Activated CD4-positive, alpha-beta T cell treated with anti-CD3 and anti-CD28 coated beads, Interleukin-2, amount 10 ng/mL, durations not matched to agents 7 days and 5 days (primary cell): ENCODE results near the gene RSRP1. TPM values are rescaled to one million over a fixed set of nuclear protein-coding genes. Genes with fewer than 3 reads are reported as not detected.

ENCODE experiments used
- CTCF ChIA-PET: fragments of 350-600 bp; sonication (Branson Sonifier 250); formaldehyde crosslinking; loops from one replicate; lab custom pipeline; 2021; ENCODE audit warnings: antibody characterized with exemption; lab: Charles Lee
- POLR2A ChIA-PET: fragments of 350-600 bp; sonication (Branson Sonifier 250); formaldehyde crosslinking; loops from one replicate; lab custom pipeline; 2021; ENCODE audit warnings: antibody characterized with exemption; lab: Charles Lee
- DNase-seq: peaks from one replicate; pipeline ENCODE4 v3.0.0-alpha.2; 2020
- H3K27ac Mint-ChIP-seq: one replicate; pipeline ENCODE4 v1.8.0; 2021; ENCODE audit warnings: mild to moderate bottlenecking, moderate library complexity, mixed read lengths
- H3K27me3 Mint-ChIP-seq: one replicate; pipeline ENCODE4 v1.8.0; 2021; ENCODE audit warnings: mixed read lengths
- H3K36me3 Mint-ChIP-seq: one replicate; pipeline ENCODE4 v1.8.0; 2021; ENCODE audit warnings: low read depth, mixed read lengths
- H3K4me1 Mint-ChIP-seq: one replicate; pipeline ENCODE4 v1.8.0; 2021; ENCODE audit warnings: mixed read lengths
- H3K4me3 Mint-ChIP-seq: one replicate; pipeline ENCODE4 v1.8.0; 2021; ENCODE audit warnings: mild to moderate bottlenecking, moderate library complexity, mixed read lengths
- H3K9me3 Mint-ChIP-seq: one replicate; pipeline ENCODE4 v1.8.0; 2021; ENCODE audit warnings: mixed read lengths
- total RNA-seq, 2 experiments: library from RNA; stranded (reverse); gene quantifications; one replicate each; pipeline ENCODE4 v1.2.3, GENCODE V29; 2021

RSRP1 gene
- total RNA-seq, 2 experiments from 2014 or later: 213 to 271 TPM

GRCh38 chr1:25223471-25223870 lies 23.8 kb downstream of the RSRP1 start:
- Mint-ChIP-seq H3K9me3 (no peaks in the 10 kb centered on the region), H3K4me3 (no peak overlapping the region), H3K36me3 (peaks cover 46% of the 10 kb centered on the region), H3K4me1 (peaks cover 3% of the 10 kb centered on the region), H3K27me3 (no peaks in the 10 kb centered on the region), H3K27ac (no peak overlapping the region)
- no peak for DNase-seq
- CTCF ChIA-PET: interaction anchor here (1.9 kb wide), 1 partner anchor 9 kb away, joined by 8 read pairs; the partner anchor contains the start of gene SYF2
- POLR2A ChIA-PET: no interaction called here

GRCh38 chr1:25222606-25223005 lies 24.6 kb downstream of the RSRP1 start:
- POLR2A ChIA-PET: no interaction called here
- H3K36me3 Mint-ChIP-seq: peaks cover 42% of the 10 kb centered on the region
- CTCF ChIA-PET: interaction anchor here (1.9 kb wide), 1 partner anchor 9 kb away, joined by 8 read pairs; the partner anchor contains the start of gene SYF2

GRCh38 chr1:25220666-25221065 lies 26.6 kb downstream of the RSRP1 start:
- Mint-ChIP-seq H3K4me1 (peaks cover 5% of the 10 kb centered on the region), H3K4me3 (no peak overlapping the region), H3K9me3 (no peaks in the 10 kb centered on the region), H3K36me3 (peaks cover 31% of the 10 kb centered on the region), H3K27me3 (no peaks in the 10 kb centered on the region), H3K27ac (no peak overlapping the region)
- DNase-seq: no peak
- POLR2A ChIA-PET: no interaction called here
- CTCF ChIA-PET: no interaction called here

More at GRCh38 chr1:25222606-25223005, 24.6 kb downstream of the RSRP1 start:
- Mint-ChIP-seq H3K4me3 (no peak overlapping the region), H3K9me3 (no peaks in the 10 kb centered on the region), H3K27me3 (no peaks in the 10 kb centered on the region), H3K4me1 (no peaks in the 10 kb centered on the region), H3K27ac (no peak overlapping the region)
- DNase-seq: no peak

- H3K9me3 Mint-ChIP-seq: no peaks in the 10 kb centered on the region
- H3K36me3 Mint-ChIP-seq: peaks cover 27% of the 10 kb centered on the region
- POLR2A ChIA-PET: no interaction called here
- H3K27ac Mint-ChIP-seq: no peak overlapping the region
- no peak overlapping the region for H3K4me3 Mint-ChIP-seq
- no peaks in the 10 kb centered on the region for H3K27me3 Mint-ChIP-seq
- DNase-seq: no peak
- peaks cover 5% of the 10 kb centered on the region for H3K4me1 Mint-ChIP-seq
- CTCF ChIA-PET: interaction anchor here (0.6 to 1.0 kb wide), 3 partner anchors 21 to 582 kb away, joined by 3 to 4 read pairs (median 3); no protein-coding TSS in a partner anchor
Measured at GRCh38 chr1:25219661-25220251, 27.5 kb downstream of the RSRP1 start.

- Mint-ChIP-seq H3K27me3 (no peaks in the 10 kb centered on the region), H3K4me1 (peaks cover 5% of the 10 kb centered on the region), H3K27ac (no peak overlapping the region), H3K36me3 (peaks cover 15% of the 10 kb centered on the region), H3K4me3 (no peak overlapping the region), H3K9me3 (no peaks in the 10 kb centered on the region)
- ChIA-PET CTCF (no interaction called here), POLR2A (no interaction called here)
- no peak for DNase-seq
Measured at GRCh38 chr1:25217598-25218232, 29.5 kb downstream of the RSRP1 start.

- Mint-ChIP-seq H3K36me3 (peaks cover 13% of the 10 kb centered on the region), H3K4me1 (peaks cover 5% of the 10 kb centered on the region)
- POLR2A ChIA-PET: no interaction called here
Measured at GRCh38 chr1:25217015-25217414, 30.2 kb downstream of the RSRP1 start.

GRCh38 chr1:25216123-25216522 lies 31.1 kb downstream of the RSRP1 start:
- no peak for DNase-seq
- no peaks in the 10 kb centered on the region for H3K9me3 Mint-ChIP-seq
- POLR2A ChIA-PET: no interaction called here
- H3K27me3 Mint-ChIP-seq: no peaks in the 10 kb centered on the region
- H3K27ac Mint-ChIP-seq: no peak overlapping the region
- no peak overlapping the region for H3K4me3 Mint-ChIP-seq
- peaks cover 8% of the 10 kb centered on the region for H3K36me3 Mint-ChIP-seq
- CTCF ChIA-PET: interaction anchor here (1.0 to 1.1 kb wide), 2 partner anchors 9 to 386 kb away, joined by 3 read pairs; no protein-coding TSS in a partner anchor
- H3K4me1 Mint-ChIP-seq: peaks cover 5% of the 10 kb centered on the region

More at GRCh38 chr1:25217015-25217414, 30.2 kb downstream of the RSRP1 start:
- no peak overlapping the region for H3K27ac Mint-ChIP-seq
- CTCF ChIA-PET: no interaction called here
- H3K4me3 Mint-ChIP-seq: no peak overlapping the region
- H3K27me3 Mint-ChIP-seq: no peaks in the 10 kb centered on the region
- H3K9me3 Mint-ChIP-seq: no peaks in the 10 kb centered on the region
- no peak for DNase-seq

GRCh38 chr1:25212725-25213124 lies 34.5 kb downstream of the RSRP1 start:
- no peak for DNase-seq
- ChIA-PET CTCF (no interaction called here), POLR2A (no interaction called here)
- no peak overlapping the region for H3K4me3 Mint-ChIP-seq
- no peak overlapping the region for H3K27ac Mint-ChIP-seq
- H3K36me3 Mint-ChIP-seq: peaks cover 1% of the 10 kb centered on the region
- H3K9me3 Mint-ChIP-seq: no peaks in the 10 kb centered on the region
- H3K4me1 Mint-ChIP-seq: peaks cover 5% of the 10 kb centered on the region
- peaks cover 12% of the 10 kb centered on the region for H3K27me3 Mint-ChIP-seq

GRCh38 chr1:25210728-25211127 lies 36.5 kb downstream of the RSRP1 start:
- H3K27me3 Mint-ChIP-seq: peaks cover 12% of the 10 kb centered on the region
- POLR2A ChIA-PET: no interaction called here
- CTCF ChIA-PET: no interaction called here
- no peak overlapping the region for H3K27ac Mint-ChIP-seq
- no peak for DNase-seq
- no peaks in the 10 kb centered on the region for H3K9me3 Mint-ChIP-seq
- no peaks in the 10 kb centered on the region for H3K4me1 Mint-ChIP-seq
- H3K4me3 Mint-ChIP-seq: no peak overlapping the region
- H3K36me3 Mint-ChIP-seq: no peaks in the 10 kb centered on the region

GRCh38 chr1:25209516-25209915 lies 37.7 kb downstream of the RSRP1 start:
- H3K27ac Mint-ChIP-seq: no peak overlapping the region
- H3K9me3 Mint-ChIP-seq: no peaks in the 10 kb centered on the region
- DNase-seq: no peak
- H3K36me3 Mint-ChIP-seq: no peaks in the 10 kb centered on the region
- H3K4me3 Mint-ChIP-seq: no peak overlapping the region
- no peaks in the 10 kb centered on the region for H3K4me1 Mint-ChIP-seq
- POLR2A ChIA-PET: no interaction called here
- CTCF ChIA-PET: no interaction called here
- H3K27me3 Mint-ChIP-seq: peaks cover 21% of the 10 kb centered on the region

GRCh38 chr1:25208561-25209222 lies 38.6 kb downstream of the RSRP1 start:
- no peak for DNase-seq
- Mint-ChIP-seq H3K36me3 (no peaks in the 10 kb centered on the region), H3K4me3 (no peak overlapping the region), H3K27me3 (peaks cover 21% of the 10 kb centered on the region), H3K27ac (no peak overlapping the region), H3K9me3 (no peaks in the 10 kb centered on the region), H3K4me1 (no peaks in the 10 kb centered on the region)
- ChIA-PET CTCF (no interaction called here), POLR2A (no interaction called here)

- Mint-ChIP-seq H3K36me3 (no peaks in the 10 kb centered on the region), H3K4me1 (no peaks in the 10 kb centered on the region), H3K9me3 (no peaks in the 10 kb centered on the region), H3K4me3 (no peak overlapping the region), H3K27ac (no peak overlapping the region), H3K27me3 (peaks cover 21% of the 10 kb centered on the region)
- CTCF ChIA-PET: no interaction called here
- POLR2A ChIA-PET: no interaction called here
- DNase-seq: no peak
Measured at GRCh38 chr1:25208092-25208491, 39.2 kb downstream of the RSRP1 start.

- POLR2A ChIA-PET: interaction anchor here (0.7 kb wide), 1 partner anchor 281 kb away, joined by 3 read pairs; no protein-coding TSS in a partner anchor
- no peak overlapping the region for H3K27ac Mint-ChIP-seq
- no peak for DNase-seq
Measured at GRCh38 chr1:25206201-25206600, 41.1 kb downstream of the RSRP1 start.

More at GRCh38 chr1:25206201-25206600, 41.1 kb downstream of the RSRP1 start:
- H3K4me1 Mint-ChIP-seq: no peaks in the 10 kb centered on the region
- no peaks in the 10 kb centered on the region for H3K9me3 Mint-ChIP-seq
- CTCF ChIA-PET: interaction anchor here (0.7 to 1.5 kb wide), 6 partner anchors 10 to 480 kb away, joined by 3 to 5 read pairs (median 3); no protein-coding TSS in a partner anchor
- no peaks in the 10 kb centered on the region for H3K36me3 Mint-ChIP-seq
- H3K27me3 Mint-ChIP-seq: peaks cover 21% of the 10 kb centered on the region
- no peak overlapping the region for H3K4me3 Mint-ChIP-seq
